ENCODE results near the gene SPIRE1. TPM values are rescaled to one million over a fixed set of nuclear protein-coding genes. Genes with fewer than 3 reads are reported as not detected.

SPIRE1 gene
- polyA plus RNA-seq, 1 donor from 2014 or later: 22.2 TPM

GRCh38 chr18:12559319-12559718 is 98.6 kb downstream of the SPIRE1 start:
- no peaks in the 10 kb centered on the region for H3K79me2 ChIP-seq (replicated peaks; ENCODE audit: insufficient read depth, low read length)
- TF ChIP-seq, protein P1, sequence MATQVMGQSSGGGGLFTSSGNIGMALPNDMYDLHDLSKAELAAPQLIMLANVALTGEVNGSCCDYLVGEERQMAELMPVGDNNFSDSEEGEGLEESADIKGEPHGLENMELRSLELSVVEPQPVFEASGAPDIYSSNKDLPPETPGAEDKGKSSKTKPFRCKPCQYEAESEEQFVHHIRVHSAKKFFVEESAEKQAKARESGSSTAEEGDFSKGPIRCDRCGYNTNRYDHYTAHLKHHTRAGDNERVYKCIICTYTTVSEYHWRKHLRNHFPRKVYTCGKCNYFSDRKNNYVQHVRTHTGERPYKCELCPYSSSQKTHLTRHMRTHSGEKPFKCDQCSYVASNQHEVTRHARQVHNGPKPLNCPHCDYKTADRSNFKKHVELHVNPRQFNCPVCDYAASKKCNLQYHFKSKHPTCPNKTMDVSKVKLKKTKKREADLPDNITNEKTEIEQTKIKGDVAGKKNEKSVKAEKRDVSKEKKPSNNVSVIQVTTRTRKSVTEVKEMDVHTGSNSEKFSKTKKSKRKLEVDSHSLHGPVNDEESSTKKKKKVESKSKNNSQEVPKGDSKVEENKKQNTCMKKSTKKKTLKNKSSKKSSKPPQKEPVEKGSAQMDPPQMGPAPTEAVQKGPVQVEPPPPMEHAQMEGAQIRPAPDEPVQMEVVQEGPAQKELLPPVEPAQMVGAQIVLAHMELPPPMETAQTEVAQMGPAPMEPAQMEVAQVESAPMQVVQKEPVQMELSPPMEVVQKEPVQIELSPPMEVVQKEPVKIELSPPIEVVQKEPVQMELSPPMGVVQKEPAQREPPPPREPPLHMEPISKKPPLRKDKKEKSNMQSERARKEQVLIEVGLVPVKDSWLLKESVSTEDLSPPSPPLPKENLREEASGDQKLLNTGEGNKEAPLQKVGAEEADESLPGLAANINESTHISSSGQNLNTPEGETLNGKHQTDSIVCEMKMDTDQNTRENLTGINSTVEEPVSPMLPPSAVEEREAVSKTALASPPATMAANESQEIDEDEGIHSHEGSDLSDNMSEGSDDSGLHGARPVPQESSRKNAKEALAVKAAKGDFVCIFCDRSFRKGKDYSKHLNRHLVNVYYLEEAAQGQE (IDR thresholded peaks at IDR 0.05; ENCODE audit: borderline replicate concordance): no peak
- TF ChIP-seq EP300 (conservative IDR thresholded peaks at IDR 0.05; ENCODE audit: poor library complexity, severe bottlenecking): no peak
- no peak for TF ChIP-seq SMC3 (conservative IDR thresholded peaks at IDR 0.05; ENCODE audit: poor library complexity)
- H3K4me3 ChIP-seq (ENCODE audit: low read length): no peak overlapping the region
- H3F3A ChIP-seq (ENCODE audit: insufficient read depth, low read length, poor library complexity, severe bottlenecking): no peaks in the 10 kb centered on the region
- H3K9me2 ChIP-seq (ENCODE audit: insufficient read depth, low read length): no peaks in the 10 kb centered on the region
- no peaks in the 10 kb centered on the region for H3K27me3 ChIP-seq (ENCODE audit: insufficient read depth, low read depth, low read length)
- H3K27ac ChIP-seq (ENCODE audit: low read length): no peak overlapping the region
- no peak overlapping the region for H3K4me2 ChIP-seq (ENCODE audit: low read length)
- no peaks in the 10 kb centered on the region for H3K36me3 ChIP-seq (ENCODE audit: insufficient read depth, low read length)
- H4K20me1 ChIP-seq (ENCODE audit: insufficient read depth): no peaks in the 10 kb centered on the region
- H3K9me3 ChIP-seq (ENCODE audit: low read length): peaks cover 2% of the 10 kb centered on the region
- no peak overlapping the region for H3K9ac ChIP-seq (ENCODE audit: low read length)
- H2AFZ ChIP-seq (ENCODE audit: low read depth, low read length): no peak overlapping the region

- Histone ChIP-seq H3K9me2 (ENCODE audit: insufficient read depth, low read length) (no peaks in the 10 kb centered on the region), H3K36me3 (ENCODE audit: insufficient read depth, low read length) (no peaks in the 10 kb centered on the region), H3K79me2 (replicated peaks; ENCODE audit: insufficient read depth, low read length) (peaks cover 3% of the 10 kb centered on the region), H3F3A (ENCODE audit: insufficient read depth, low read length, poor library complexity, severe bottlenecking) (no peaks in the 10 kb centered on the region), H2AFZ (ENCODE audit: low read depth, low read length) (no peak overlapping the region), H3K9me3 (ENCODE audit: low read length) (no peaks in the 10 kb centered on the region), H3K4me3 (ENCODE audit: low read length) (no peak overlapping the region), H3K9ac (ENCODE audit: low read length) (no peak overlapping the region), H4K20me1 (ENCODE audit: insufficient read depth) (no peaks in the 10 kb centered on the region), H3K4me2 (ENCODE audit: low read length) (no peak overlapping the region), H3K27me3 (ENCODE audit: insufficient read depth, low read depth, low read length) (no peaks in the 10 kb centered on the region), H3K27ac (ENCODE audit: low read length) (no peak overlapping the region)
- TF ChIP-seq EZH2 (IDR thresholded peaks at IDR 0.05; ENCODE audit: borderline replicate concordance, insufficient read depth, low read length, poor library complexity, severe bottlenecking) (no peak), MXI1 (conservative IDR thresholded peaks at IDR 0.05; ENCODE audit: poor library complexity, severe bottlenecking) (no peak), SMC3 (conservative IDR thresholded peaks at IDR 0.05; ENCODE audit: poor library complexity) (no peak), RAD21 (conservative IDR thresholded peaks at IDR 0.05) (no peak), EP300 (conservative IDR thresholded peaks at IDR 0.05; ENCODE audit: poor library complexity, severe bottlenecking) (no peak)
- TF ChIP-seq, protein P1 (IDR thresholded peaks at IDR 0.05; ENCODE audit: borderline replicate concordance): no peak
Observed at GRCh38 chr18:12556946-12557806, 100.7 kb downstream of the SPIRE1 start.

Data from neural cell (in vitro differentiated cells).